ENCODE data around the gene PRKN. TPM values are rescaled to one million over a fixed set of nuclear protein-coding genes. Genes with fewer than 3 reads are reported as not detected.

The PRKN gene
- total RNA-seq, 1 experiment from 2014 or later: 1.2 TPM

DNA sequence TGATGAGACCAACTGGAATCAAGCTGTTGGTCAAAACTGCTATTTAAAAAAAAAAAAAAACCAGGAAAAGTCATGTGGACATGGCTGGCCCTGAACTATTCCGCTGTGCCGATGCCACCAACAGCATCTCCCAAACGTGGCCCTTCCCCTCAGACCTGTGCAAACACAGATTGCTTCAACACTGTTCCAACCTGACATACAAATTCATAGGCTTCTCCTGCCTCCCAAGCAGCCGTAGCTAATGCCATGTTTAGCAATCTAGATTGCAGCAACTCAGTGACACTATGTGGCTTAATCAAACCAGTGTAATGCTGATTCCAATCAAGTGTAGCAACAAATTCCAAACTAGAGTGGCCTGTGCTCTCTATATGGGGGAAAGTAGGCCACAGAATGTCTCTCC, 16.2 kb downstream of the PRKN start:
- Histone ChIP-seq H3K4me3 (ENCODE audit: low read depth, low read length, poor library complexity, severe bottlenecking) (no peak overlapping the region), H3K27me3 (replicated peaks; ENCODE audit: insufficient read depth, low read depth, low read length, poor library complexity) (no peaks in the 10 kb centered on the region), H3K36me3 (ENCODE audit: insufficient read depth, low read length, poor library complexity, severe bottlenecking) (no peaks in the 10 kb centered on the region), H3K4me1 (ENCODE audit: insufficient read depth, low read length, poor library complexity, severe bottlenecking) (no peaks in the 10 kb centered on the region), H3K27ac (ENCODE audit: low read depth, low read length, poor library complexity, severe bottlenecking) (no peak overlapping the region), H3K9me3 (ENCODE audit: low read depth, low read length, poor library complexity, severe bottlenecking) (no peaks in the 10 kb centered on the region)
- intact Hi-C loops (cut with micrococcal nuclease; ENCODE audit: unreplicated experiment): no loop called here
- TF ChIP-seq EZH2 (IDR thresholded peaks at IDR 0.05; ENCODE audit: borderline replicate concordance, low read depth, low read length, poor library complexity, severe bottlenecking): no peak
- TF ChIP-seq CTCF (conservative IDR thresholded peaks at IDR 0.05; ENCODE audit: low read depth, low read length): no peak
- BruUV-seq (replicated peaks): no TSS peak
- DNase-seq (ENCODE audit: low spot score): no peak
- POLR2A ChIA-PET (ENCODE audit: low non-redundant PET): no interaction called here
- CTCF ChIA-PET: no interaction called here

- DNase-seq (ENCODE audit: low spot score): no peak
- CTCF ChIA-PET: no interaction called here
- Histone ChIP-seq H3K36me3 (ENCODE audit: insufficient read depth, low read length, poor library complexity, severe bottlenecking) (no peaks in the 10 kb centered on the region), H3K4me3 (ENCODE audit: low read depth, low read length, poor library complexity, severe bottlenecking) (no peak overlapping the region), H3K9me3 (ENCODE audit: low read depth, low read length, poor library complexity, severe bottlenecking) (no peaks in the 10 kb centered on the region), H3K27ac (ENCODE audit: low read depth, low read length, poor library complexity, severe bottlenecking) (no peak overlapping the region), H3K27me3 (replicated peaks; ENCODE audit: insufficient read depth, low read depth, low read length, poor library complexity) (no peaks in the 10 kb centered on the region), H3K4me1 (ENCODE audit: insufficient read depth, low read length, poor library complexity, severe bottlenecking) (no peaks in the 10 kb centered on the region)
- POLR2A ChIA-PET (ENCODE audit: low non-redundant PET): no interaction called here
- BruUV-seq (replicated peaks): no TSS peak
- TF ChIP-seq EZH2 (IDR thresholded peaks at IDR 0.05; ENCODE audit: borderline replicate concordance, low read depth, low read length, poor library complexity, severe bottlenecking) (no peak), CTCF (conservative IDR thresholded peaks at IDR 0.05; ENCODE audit: low read depth, low read length) (no peak)
- intact Hi-C loops (cut with micrococcal nuclease; ENCODE audit: unreplicated experiment): no loop called here
Measured at GRCh38 chr6:162710936-162711335, 16.6 kb downstream of the PRKN start.

DNA sequence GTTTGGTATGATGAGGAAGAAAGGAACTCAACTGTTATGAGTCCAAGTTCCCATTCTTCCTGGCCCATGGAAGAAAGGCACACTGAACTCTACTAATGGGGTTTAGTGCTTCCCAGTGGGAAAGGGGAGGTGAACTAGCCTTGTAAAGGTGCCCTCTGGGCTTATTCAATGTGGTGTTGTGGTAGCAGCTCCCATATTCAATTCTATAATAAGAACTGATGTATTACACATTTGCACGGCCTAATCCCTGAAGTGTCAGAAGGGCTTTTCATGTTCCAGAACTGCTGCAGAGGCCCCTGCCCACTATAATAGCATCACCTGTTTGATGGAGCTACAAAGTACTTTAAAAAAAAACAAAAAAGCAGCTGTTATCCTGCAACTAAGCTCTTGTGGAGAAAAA, 17.1 kb downstream of the PRKN start:
- Histone ChIP-seq H3K4me1 (ENCODE audit: insufficient read depth, low read length, poor library complexity, severe bottlenecking) (no peaks in the 10 kb centered on the region), H3K27me3 (replicated peaks; ENCODE audit: insufficient read depth, low read depth, low read length, poor library complexity) (no peaks in the 10 kb centered on the region), H3K4me3 (ENCODE audit: low read depth, low read length, poor library complexity, severe bottlenecking) (no peak overlapping the region), H3K36me3 (ENCODE audit: insufficient read depth, low read length, poor library complexity, severe bottlenecking) (no peaks in the 10 kb centered on the region), H3K9me3 (ENCODE audit: low read depth, low read length, poor library complexity, severe bottlenecking) (no peaks in the 10 kb centered on the region), H3K27ac (ENCODE audit: low read depth, low read length, poor library complexity, severe bottlenecking) (no peak overlapping the region)
- DNase-seq (ENCODE audit: low spot score): no peak
- POLR2A ChIA-PET (ENCODE audit: low non-redundant PET): no interaction called here
- intact Hi-C loops (cut with micrococcal nuclease; ENCODE audit: unreplicated experiment): no loop called here
- TF ChIP-seq EZH2 (IDR thresholded peaks at IDR 0.05; ENCODE audit: borderline replicate concordance, low read depth, low read length, poor library complexity, severe bottlenecking): no peak
- TF ChIP-seq CTCF (conservative IDR thresholded peaks at IDR 0.05; ENCODE audit: low read depth, low read length): no peak
- CTCF ChIA-PET: no interaction called here
- no TSS peak for BruUV-seq (replicated peaks)

Data from A673 (cell line).